Subcutaneous abdominal adipose tissue (tissue), 5 donors: Measurements from ENCODE around the gene SH2D6.

ENCODE experiments used
- H3K27ac ChIP-seq: one replicate; pipeline ENCODE4 v1.7.0; 2013; ENCODE audit warnings: low read depth, mild to moderate bottlenecking, inconsistent platforms, low read length, moderate library complexity
- H3K27me3 ChIP-seq, 5 donors: one replicate each; pipeline ENCODE4 v1.7.0; 2013; ENCODE audit warnings: low read length in 5 of 5, inconsistent platforms in 1 of 5; ENCODE audit not compliant: control insufficient read depth in 5 of 5, insufficient read depth in 4 of 5
- H3K36me3 ChIP-seq, 5 donors: one replicate each; pipeline ENCODE4 v1.7.0; 2013; ENCODE audit warnings: low read length in 5 of 5; ENCODE audit not compliant: control insufficient read depth in 5 of 5, insufficient read depth in 5 of 5
- H3K4me1 ChIP-seq, 5 donors: one replicate each; pipeline ENCODE4 v1.7.0; 2013; ENCODE audit warnings: low read length in 5 of 5, mild to moderate bottlenecking in 3 of 5, moderate library complexity in 1 of 5; ENCODE audit not compliant: control insufficient read depth in 5 of 5, insufficient read depth in 5 of 5
- H3K4me3 ChIP-seq, 5 donors: one replicate each; pipeline ENCODE4 v1.7.0; 2013; ENCODE audit warnings: low read length in 5 of 5, low read depth in 1 of 5
- H3K9ac ChIP-seq, 5 donors: one replicate each; pipeline ENCODE4 v1.7.0; 2013; ENCODE audit warnings: low read length in 5 of 5, mild to moderate bottlenecking in 4 of 5, moderate library complexity in 3 of 5
- H3K9me3 ChIP-seq, 5 donors: one replicate each; pipeline ENCODE4 v1.7.0; 2013; ENCODE audit warnings: low read length in 5 of 5; ENCODE audit not compliant: control insufficient read depth in 5 of 5
- donor health status: healthy.
- donor health status: healthy.
- donor health status: healthy.
- donor health status: healthy.
- donor health status: healthy.

The SH2D6 gene

DNA sequence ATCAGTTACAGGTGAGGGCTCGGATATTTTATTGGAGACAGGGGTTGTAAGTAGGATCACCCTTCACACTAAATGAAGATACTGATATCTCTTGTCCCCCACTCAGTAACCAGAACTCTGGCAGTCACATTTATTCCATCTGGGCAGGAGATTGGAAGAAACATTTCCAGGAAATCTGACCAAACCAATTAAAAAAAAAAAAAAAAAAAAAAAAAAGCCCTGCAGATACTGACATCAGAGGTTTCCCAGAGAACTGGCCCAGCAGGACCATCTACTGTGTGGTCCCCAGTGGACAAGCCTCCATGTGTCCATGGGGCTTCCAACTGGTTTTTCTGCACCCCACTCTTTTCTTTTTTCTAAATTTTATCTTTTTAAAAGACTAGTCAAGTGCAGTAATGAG is 41.3 kb downstream of the SH2D6 start:
- H3K4me3 ChIP-seq = no peak overlapping the region
- no peak overlapping the region for H3K9ac ChIP-seq
- no peak overlapping the region for H3K27ac ChIP-seq
- no peaks in the 10 kb centered on the region for H3K36me3 ChIP-seq
- H3K27me3 ChIP-seq = peaks cover 0 to 4% (median 0%) of the 10 kb centered on the region in 5 donors
- H3K4me1 ChIP-seq = peaks cover 0 to 6% (median 4%) of the 10 kb centered on the region in 5 donors
- H3K9me3 ChIP-seq = no peaks in the 10 kb centered on the region

GRCh38 chr2:85462322-85462721 is 43.8 kb downstream of the SH2D6 start:
- peaks cover 0 to 6% (median 3%) of the 10 kb centered on the region in 5 donors for H3K4me1 ChIP-seq
- H3K4me3 ChIP-seq = no peak overlapping the region
- H3K9ac ChIP-seq = no peak overlapping the region
- H3K27ac ChIP-seq = no peak overlapping the region
- H3K27me3 ChIP-seq = no peaks in the 10 kb centered on the region
- no peaks in the 10 kb centered on the region for H3K36me3 ChIP-seq
- no peaks in the 10 kb centered on the region for H3K9me3 ChIP-seq

DNA sequence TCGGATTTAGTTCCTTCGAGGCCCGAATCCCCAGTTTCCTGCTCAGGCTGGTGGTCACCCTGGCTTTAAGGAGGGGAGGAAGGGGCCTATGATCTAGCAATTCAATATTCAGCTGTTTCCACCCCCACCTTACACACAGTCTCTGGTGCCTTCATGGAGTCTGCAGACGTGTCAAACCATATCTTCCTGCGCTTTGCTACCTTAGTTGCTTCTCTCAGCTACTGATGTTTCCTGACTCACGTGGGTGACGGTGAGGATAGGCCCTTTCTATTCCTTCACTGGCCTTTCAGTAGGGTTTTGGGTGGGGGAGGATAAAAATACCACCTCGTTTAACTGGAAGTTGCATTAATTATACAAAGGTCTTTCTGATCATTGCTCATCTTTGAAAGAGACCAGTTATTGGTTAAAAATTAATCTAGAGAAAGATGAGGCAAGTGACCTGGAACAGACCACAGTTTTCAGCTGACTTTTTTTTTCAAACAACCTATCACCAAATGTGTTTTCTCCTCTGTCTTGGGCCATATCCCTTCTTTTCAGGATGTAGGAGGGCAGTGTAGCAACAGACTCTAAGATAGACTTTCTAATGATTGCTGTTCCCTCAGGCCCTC is 49.7 kb downstream of the SH2D6 start:
- no peaks in the 10 kb centered on the region for H3K36me3 ChIP-seq
- no peak overlapping the region for H3K9ac ChIP-seq
- H3K4me3 ChIP-seq = no peak overlapping the region
- no peaks in the 10 kb centered on the region for H3K27me3 ChIP-seq
- no peaks in the 10 kb centered on the region for H3K9me3 ChIP-seq
- no peak overlapping the region for H3K27ac ChIP-seq
- peaks cover 0 to 15% (median 6%) of the 10 kb centered on the region in 5 donors for H3K4me1 ChIP-seq

DNA sequence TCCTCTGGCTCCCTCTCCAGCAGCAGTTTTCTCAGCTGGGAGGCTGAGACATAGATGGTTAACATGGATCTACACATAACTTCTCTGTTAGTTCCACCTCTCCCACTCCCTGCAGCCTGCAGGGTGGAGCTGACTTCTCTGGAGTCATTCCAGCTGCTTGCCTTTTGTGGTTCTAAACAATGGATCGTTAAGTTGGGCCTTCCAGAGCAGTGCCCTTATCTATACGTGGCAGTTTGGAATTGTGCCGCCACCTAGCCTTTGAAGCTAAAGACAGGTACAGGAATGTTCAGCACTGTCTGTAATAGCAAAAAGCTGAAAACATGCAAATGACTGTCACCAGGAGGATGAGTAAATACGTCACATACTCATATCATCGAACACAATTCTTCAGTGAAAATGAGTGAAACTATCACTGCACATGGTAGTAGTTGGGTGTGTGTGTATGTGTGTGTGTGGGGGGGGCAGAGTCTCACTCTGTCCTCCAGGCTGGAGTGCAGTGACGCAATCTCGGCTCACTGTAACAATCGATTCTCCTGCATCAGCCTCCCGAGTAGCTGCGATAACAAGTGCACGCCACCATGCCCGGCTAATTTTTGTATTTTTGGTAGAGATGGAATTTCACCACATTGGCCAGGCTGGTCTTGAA is 50.3 kb downstream of the SH2D6 start:
- Histone ChIP-seq H3K27me3 (no peaks in the 10 kb centered on the region), H3K9ac (no peak overlapping the region), H3K36me3 (no peaks in the 10 kb centered on the region), H3K4me3 (no peak overlapping the region), H3K27ac (no peak overlapping the region), H3K4me1 (peaks cover 0 to 15% (median 6%) of the 10 kb centered on the region in 5 donors), H3K9me3 (no peaks in the 10 kb centered on the region)

- Histone ChIP-seq H3K27ac (no peak overlapping the region), H3K9ac (no peak overlapping the region), H3K4me1 (peaks cover 2 to 20% (median 6%) of the 10 kb centered on the region in 5 donors), H3K4me3 (no peak overlapping the region), H3K9me3 (no peaks in the 10 kb centered on the region), H3K36me3 (no peaks in the 10 kb centered on the region), H3K27me3 (no peaks in the 10 kb centered on the region)
Observed at GRCh38 chr2:85470850-85471800, 52.6 kb downstream of the SH2D6 start.

GRCh38 chr2:85472261-85472660 is 53.7 kb downstream of the SH2D6 start:
- H3K27ac ChIP-seq = no peak overlapping the region
- no peaks in the 10 kb centered on the region for H3K9me3 ChIP-seq
- no peak overlapping the region for H3K9ac ChIP-seq
- no peaks in the 10 kb centered on the region for H3K36me3 ChIP-seq
- peaks cover 2 to 22% (median 9%) of the 10 kb centered on the region in 5 donors for H3K4me1 ChIP-seq
- H3K4me3 ChIP-seq = no peak overlapping the region
- H3K27me3 ChIP-seq = no peaks in the 10 kb centered on the region

DNA sequence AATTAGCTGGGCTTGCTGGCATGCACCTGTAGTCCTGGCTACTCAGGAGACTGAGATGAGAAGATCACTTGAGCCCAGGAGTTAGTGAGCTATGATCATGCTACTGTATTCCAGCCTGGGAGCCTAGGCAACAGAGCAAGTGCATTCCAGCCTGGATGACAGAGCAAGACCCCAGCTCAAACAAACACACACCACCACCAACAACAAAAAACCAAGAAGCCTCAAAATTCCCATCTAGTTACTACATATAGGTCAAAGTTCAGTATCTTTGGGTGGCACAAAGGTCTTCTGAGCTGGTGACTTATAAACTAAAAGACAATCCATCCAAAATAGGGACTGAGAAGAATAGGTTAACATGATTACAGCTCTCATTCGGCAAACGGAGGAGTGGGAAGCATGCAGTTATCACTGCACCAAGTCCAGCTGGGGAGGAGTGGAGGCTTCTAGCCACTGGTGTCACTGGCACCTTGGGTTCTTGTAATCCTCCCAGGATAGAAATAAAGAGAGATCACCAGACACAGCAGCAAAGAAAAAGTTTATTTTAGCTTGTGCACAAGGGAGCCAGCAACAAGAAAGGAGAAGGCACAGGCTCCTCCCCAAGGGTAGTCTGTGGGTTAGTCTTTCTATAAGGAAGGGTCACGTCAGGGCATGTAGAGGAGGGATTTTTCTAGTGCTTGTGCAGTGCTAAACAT is 57.4 kb downstream of the SH2D6 start:
- Histone ChIP-seq H3K4me1 (peaks cover 0 to 15% (median 9%) of the 10 kb centered on the region in 5 donors), H3K9ac (no peak overlapping the region), H3K9me3 (no peaks in the 10 kb centered on the region), H3K36me3 (no peaks in the 10 kb centered on the region), H3K4me3 (no peak overlapping the region), H3K27ac (no peak overlapping the region), H3K27me3 (no peaks in the 10 kb centered on the region)

DNA sequence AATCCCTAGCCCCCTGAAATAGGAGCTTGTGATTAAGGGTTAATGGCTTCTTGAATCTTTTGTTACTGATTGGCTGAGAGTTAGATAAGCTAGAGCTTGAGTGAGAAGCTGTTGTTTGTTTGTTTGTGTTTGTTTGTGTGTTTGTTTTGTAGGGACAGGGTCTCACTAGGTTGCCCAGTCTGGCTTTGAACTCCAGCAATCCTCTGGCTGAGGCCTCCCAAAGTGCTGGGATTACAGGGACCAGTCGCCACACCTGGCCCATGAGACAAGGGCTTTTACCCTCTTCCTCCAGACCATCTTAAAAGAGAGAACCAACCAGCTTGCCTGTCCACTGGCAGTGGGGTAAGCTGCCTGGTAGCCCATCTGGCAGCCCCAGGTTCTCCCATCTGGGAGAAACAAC is 58.1 kb downstream of the SH2D6 start:
- Histone ChIP-seq H3K9ac (no peak overlapping the region), H3K36me3 (no peaks in the 10 kb centered on the region), H3K9me3 (no peaks in the 10 kb centered on the region), H3K27me3 (no peaks in the 10 kb centered on the region), H3K4me1 (peaks cover 0 to 9% (median 7%) of the 10 kb centered on the region in 5 donors), H3K27ac (no peak overlapping the region), H3K4me3 (no peak overlapping the region)

DNA sequence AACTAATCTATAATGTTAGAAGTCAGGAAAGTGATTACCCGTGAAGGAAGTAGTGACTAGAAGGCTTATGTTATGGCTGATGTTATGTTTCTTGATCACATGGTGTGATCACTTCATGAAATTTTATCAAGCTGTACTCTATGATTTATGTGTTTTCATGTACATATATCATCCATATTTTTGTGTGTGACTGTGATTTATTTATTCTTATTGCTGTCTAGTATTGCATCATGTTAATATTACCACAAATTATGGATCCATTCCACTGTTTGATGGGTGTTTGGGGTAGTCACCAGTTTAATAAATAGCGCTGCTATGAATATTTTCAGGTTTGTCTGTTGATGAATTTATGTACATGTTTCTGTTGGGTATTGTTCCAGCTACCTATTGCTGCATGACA is 59.4 kb downstream of the SH2D6 start:
- Histone ChIP-seq H3K36me3 (no peaks in the 10 kb centered on the region), H3K4me1 (peaks cover 0 to 12% (median 7%) of the 10 kb centered on the region in 5 donors), H3K4me3 (no peak overlapping the region), H3K27me3 (no peaks in the 10 kb centered on the region), H3K9ac (no peak overlapping the region), H3K9me3 (no peaks in the 10 kb centered on the region), H3K27ac (no peak overlapping the region)
